ENCODE results near the gene SLC35A5. TPM values are rescaled to one million over a fixed set of nuclear protein-coding genes. Genes with fewer than 3 reads are reported as not detected.

SLC35A5 gene
- total RNA-seq, 1 donor from 2014 or later, result 35.3 TPM

DNA sequence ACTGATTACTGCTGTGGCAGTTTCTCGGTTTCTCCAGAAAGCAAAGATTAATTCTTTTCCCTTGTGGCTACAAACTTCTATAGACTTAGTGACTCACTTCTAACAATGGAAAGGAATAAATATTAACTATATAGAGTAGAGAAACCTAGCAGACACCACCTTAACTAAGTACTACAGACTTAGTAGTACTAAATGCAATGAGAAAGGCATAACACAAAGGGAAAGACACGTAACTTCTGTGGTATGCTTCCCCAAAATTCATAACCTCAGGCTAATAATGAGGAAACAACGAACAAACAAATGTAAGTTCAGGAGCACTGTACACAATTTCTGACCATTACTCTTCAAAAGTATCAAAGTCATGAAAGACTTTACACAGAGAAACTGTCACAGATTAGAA is 31.3 kb upstream of the SLC35A5 start:
- Mint-ChIP-seq H3K4me1 (ENCODE audit: low read depth, unreplicated experiment) (no peaks in the 10 kb centered on the region), H3K4me3 (ENCODE audit: unreplicated experiment) (no peak overlapping the region), H3K27ac (ENCODE audit: unreplicated experiment) (no peak overlapping the region), H3K9me3 (ENCODE audit: unreplicated experiment) (peaks cover 1% of the 10 kb centered on the region), H3K27me3 (ENCODE audit: unreplicated experiment) (no peaks in the 10 kb centered on the region), H3K36me3 (ENCODE audit: unreplicated experiment) (no peaks in the 10 kb centered on the region)
- TF ChIP-seq, protein P1, sequence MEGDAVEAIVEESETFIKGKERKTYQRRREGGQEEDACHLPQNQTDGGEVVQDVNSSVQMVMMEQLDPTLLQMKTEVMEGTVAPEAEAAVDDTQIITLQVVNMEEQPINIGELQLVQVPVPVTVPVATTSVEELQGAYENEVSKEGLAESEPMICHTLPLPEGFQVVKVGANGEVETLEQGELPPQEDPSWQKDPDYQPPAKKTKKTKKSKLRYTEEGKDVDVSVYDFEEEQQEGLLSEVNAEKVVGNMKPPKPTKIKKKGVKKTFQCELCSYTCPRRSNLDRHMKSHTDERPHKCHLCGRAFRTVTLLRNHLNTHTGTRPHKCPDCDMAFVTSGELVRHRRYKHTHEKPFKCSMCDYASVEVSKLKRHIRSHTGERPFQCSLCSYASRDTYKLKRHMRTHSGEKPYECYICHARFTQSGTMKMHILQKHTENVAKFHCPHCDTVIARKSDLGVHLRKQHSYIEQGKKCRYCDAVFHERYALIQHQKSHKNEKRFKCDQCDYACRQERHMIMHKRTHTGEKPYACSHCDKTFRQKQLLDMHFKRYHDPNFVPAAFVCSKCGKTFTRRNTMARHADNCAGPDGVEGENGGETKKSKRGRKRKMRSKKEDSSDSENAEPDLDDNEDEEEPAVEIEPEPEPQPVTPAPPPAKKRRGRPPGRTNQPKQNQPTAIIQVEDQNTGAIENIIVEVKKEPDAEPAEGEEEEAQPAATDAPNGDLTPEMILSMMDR (IDR thresholded peaks at IDR 0.05; ENCODE audit: partially characterized antibody, unreplicated experiment), result no peak
- DNase-seq, result no peak

DNA sequence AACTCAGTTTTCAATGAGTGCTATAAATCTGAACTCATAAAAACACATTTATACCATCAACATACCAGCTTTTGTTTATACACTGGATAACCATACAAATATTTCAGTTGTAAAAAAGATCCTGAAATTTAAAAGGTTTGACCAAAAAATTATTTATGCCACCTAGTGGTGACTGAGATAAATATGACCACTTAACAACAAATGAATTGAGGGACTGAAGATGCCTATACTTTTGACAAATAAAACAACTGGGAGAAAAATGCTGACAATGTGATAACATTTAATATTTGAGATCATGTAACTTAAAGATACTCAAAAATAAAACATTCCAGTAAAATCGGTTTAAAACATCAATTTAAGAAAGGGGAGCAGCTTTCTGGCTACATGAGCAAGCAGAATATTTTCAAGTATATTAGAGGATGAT is 30.5 kb upstream of the SLC35A5 start:
- Mint-ChIP-seq H3K9me3 (ENCODE audit: unreplicated experiment) (peaks cover 1% of the 10 kb centered on the region), H3K4me3 (ENCODE audit: unreplicated experiment) (no peak overlapping the region), H3K27me3 (ENCODE audit: unreplicated experiment) (no peaks in the 10 kb centered on the region), H3K36me3 (ENCODE audit: unreplicated experiment) (no peaks in the 10 kb centered on the region), H3K27ac (ENCODE audit: unreplicated experiment) (no peak overlapping the region), H3K4me1 (ENCODE audit: low read depth, unreplicated experiment) (no peaks in the 10 kb centered on the region)
- no peak for DNase-seq
- TF ChIP-seq, protein P1 (IDR thresholded peaks at IDR 0.05; ENCODE audit: partially characterized antibody, unreplicated experiment), result peak; percentile 85

DNA sequence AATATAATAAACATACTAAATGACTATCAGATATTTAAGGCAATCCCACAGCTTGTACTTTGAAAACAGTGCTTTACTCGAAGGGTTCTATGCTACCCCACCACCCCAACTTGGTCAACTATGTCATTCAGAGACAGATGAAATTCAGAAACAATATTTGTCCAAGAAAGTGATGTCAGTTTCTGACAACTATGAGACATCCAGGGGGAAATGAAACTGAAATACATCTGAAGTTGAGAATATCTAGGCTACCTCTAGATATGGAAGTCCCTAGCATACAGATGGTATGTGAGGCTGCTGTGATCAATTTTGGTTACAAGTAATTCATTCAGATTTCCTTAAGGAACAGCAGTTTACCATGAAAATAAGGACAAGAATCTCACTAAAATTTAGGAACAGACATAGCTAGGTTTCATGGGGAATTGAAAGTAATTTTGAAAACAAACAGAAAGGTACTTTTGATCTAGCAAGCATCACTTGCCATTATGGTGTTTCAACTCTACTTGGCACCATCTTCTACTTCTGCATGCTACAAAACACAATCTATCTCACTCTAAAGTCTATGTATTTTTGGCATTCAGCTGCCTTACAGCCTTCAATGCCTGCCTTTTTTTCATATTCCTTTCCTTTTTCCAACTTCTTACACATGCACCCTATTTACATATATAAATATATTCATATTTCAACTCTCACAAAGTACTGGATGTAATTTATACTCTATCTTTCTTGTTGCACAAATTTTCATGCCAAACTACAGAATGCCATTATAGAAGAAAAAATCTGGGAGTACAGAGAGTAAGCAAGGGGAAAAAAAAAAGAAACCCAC is 21.8 kb upstream of the SLC35A5 start:
- H3K4me1 Mint-ChIP-seq (ENCODE audit: low read depth, unreplicated experiment), result no peaks in the 10 kb centered on the region
- TF ChIP-seq, protein P1 (IDR thresholded peaks at IDR 0.05; ENCODE audit: partially characterized antibody, unreplicated experiment), result no peak
- H3K27ac Mint-ChIP-seq (ENCODE audit: unreplicated experiment), result no peak overlapping the region
- no peaks in the 10 kb centered on the region for H3K9me3 Mint-ChIP-seq (ENCODE audit: unreplicated experiment)
- no peaks in the 10 kb centered on the region for H3K27me3 Mint-ChIP-seq (ENCODE audit: unreplicated experiment)
- no peaks in the 10 kb centered on the region for H3K36me3 Mint-ChIP-seq (ENCODE audit: unreplicated experiment)
- no peak overlapping the region for H3K4me3 Mint-ChIP-seq (ENCODE audit: unreplicated experiment)
- no peak for DNase-seq

DNA sequence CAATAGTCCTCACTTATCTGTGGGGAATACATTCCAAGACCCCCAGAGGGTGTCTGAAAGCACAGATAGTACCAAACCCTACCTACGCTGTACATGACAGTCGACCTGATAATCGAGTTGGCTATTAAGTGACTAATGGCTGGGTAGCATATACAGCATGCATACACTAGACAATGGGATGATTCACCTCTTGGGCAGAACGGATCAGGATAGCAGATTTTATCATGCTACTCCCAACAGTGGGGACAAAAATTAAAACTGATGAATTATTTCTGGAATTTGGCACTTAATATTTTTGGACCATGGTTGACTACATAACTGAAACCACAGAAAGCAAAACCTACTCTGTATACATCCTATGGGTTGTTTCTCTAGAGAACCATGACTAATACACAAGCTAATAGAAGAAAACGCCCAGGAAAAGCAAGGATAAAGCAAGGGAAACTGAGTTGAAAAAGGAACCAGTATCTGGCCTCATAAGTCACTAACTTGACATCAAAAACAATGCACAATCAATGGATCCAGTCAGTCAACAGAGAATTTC is 15.6 kb upstream of the SLC35A5 start:
- TF ChIP-seq, protein P1 (IDR thresholded peaks at IDR 0.05; ENCODE audit: partially characterized antibody, unreplicated experiment), result no peak

DNA sequence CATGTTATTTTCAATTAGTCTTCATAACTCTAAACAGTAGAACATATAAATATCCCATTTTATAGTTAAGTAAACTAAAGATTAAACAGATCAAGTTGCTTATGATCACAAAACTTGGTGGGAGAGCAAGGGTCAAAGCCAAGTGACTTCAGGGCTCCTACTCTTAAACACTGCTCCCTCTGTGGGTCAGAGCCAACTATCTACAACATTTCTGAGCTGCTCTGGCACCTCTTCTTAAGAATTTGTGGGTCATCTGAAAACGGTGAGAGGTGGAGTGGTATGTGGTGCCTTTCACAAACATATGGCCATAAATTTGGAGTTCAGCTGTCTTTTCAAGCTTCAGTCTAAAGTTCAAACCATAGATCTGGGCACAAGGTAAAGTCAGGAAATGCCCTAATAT is 11.0 kb upstream of the SLC35A5 start:
- Mint-ChIP-seq H3K27ac (ENCODE audit: unreplicated experiment) (no peak overlapping the region), H3K36me3 (ENCODE audit: unreplicated experiment) (no peaks in the 10 kb centered on the region), H3K4me3 (ENCODE audit: unreplicated experiment) (no peak overlapping the region), H3K4me1 (ENCODE audit: low read depth, unreplicated experiment) (no peaks in the 10 kb centered on the region), H3K27me3 (ENCODE audit: unreplicated experiment) (peaks cover 2% of the 10 kb centered on the region), H3K9me3 (ENCODE audit: unreplicated experiment) (no peaks in the 10 kb centered on the region)
- TF ChIP-seq, protein P1 (IDR thresholded peaks at IDR 0.05; ENCODE audit: partially characterized antibody, unreplicated experiment), result no peak
- DNase-seq, result no peak

More for the DNA sequence above, 15.6 kb upstream of the SLC35A5 start:
- Mint-ChIP-seq H3K4me1 (ENCODE audit: low read depth, unreplicated experiment) (no peaks in the 10 kb centered on the region), H3K9me3 (ENCODE audit: unreplicated experiment) (no peaks in the 10 kb centered on the region), H3K27me3 (ENCODE audit: unreplicated experiment) (no peaks in the 10 kb centered on the region), H3K27ac (ENCODE audit: unreplicated experiment) (no peak overlapping the region), H3K4me3 (ENCODE audit: unreplicated experiment) (no peak overlapping the region), H3K36me3 (ENCODE audit: unreplicated experiment) (no peaks in the 10 kb centered on the region)
- DNase-seq, result no peak
